ENCODE measurements around the gene CLDN7. TPM values are rescaled to one million over a fixed set of nuclear protein-coding genes. Genes with fewer than 3 reads are reported as not detected.

Gene CLDN7, protein sequence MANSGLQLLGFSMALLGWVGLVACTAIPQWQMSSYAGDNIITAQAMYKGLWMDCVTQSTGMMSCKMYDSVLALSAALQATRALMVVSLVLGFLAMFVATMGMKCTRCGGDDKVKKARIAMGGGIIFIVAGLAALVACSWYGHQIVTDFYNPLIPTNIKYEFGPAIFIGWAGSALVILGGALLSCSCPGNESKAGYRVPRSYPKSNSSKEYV
- total RNA-seq (0.32 and 0.51 TPM in 2 replicates), polyA plus RNA-seq (0.83 and 0.99 TPM in 2 replicates)

DNA sequence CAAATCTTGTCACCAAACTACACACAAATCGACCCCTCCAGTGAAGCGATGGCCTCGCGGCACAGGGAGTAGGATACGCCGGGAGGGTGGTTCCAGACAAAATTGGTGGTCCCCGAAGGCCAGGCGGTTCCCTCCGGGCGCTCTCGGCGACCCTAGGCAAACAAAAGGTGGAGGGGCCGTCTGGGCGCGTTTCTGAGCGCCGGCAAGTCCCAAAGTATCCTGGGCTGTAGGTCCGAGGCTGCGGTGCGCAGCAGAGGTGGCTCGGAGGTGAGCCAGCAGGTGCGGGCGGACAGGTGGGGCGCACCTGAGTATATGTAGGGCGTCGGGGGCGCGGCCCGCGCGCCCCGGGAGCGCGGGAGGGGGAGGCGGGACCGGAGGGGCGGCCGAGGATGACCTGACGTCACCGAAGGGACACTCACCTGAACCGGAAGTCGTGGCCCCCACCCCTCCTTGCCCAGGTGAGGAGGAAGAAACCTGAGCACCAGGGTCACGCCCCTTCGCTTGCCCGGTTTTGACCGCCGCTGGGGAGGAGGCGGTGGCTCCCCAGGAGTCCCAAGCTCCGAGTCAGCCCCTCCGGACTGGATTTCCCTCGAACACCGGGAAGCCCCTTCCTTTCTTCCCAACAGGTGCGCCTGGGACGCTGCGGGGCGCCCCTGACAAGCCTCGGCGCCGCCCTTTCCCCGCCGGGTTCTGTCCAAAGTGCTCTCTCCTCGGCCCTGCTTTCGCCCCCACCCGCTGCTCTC is at the start of gene CLDN7:
CLDN7 (minus strand) TSS at position 287 of the 743 bp plus-strand sequence. CDS start 435 bp downstream, outside the sequence.
- no peak for DNase-seq (ENCODE audit: low read depth in 1 of 2, low spot score in 1 of 2)
- H3K27me3 ChIP-seq = peaks cover 44% of the 10 kb centered on the region

DNA sequence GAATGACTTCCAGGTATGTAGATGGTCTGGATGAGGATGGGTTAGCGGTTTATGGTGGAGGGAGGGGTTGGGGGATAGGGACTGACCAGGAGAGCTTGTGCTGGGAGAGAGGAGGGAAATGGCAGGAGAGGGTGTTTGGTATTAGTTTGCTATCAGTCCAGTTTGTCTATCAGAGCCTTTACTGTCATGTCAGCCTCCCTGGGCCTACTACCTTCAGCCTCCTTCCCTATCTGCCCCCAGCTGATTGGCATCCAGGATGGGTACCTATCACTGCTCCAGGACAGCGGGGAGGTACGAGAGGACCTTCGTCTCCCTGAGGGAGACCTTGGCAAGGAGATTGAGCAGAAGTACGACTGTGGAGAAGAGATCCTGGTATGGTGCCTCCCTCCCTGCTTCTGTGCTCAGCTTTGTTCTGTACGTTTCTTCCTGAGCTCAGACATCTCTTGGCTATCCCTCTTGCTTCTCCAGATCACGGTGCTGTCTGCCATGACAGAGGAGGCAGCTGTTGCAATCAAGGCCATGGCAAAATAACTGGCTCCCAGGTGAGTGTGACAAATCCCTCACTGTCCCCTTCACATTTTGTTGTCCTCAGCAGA is 48.9 kb upstream of the CLDN7 start:
- no peak overlapping the region for H3K4me3 ChIP-seq
- H3K27me3 ChIP-seq = no peaks in the 10 kb centered on the region
- no peaks in the 10 kb centered on the region for H3K9me3 ChIP-seq (ENCODE audit: low read depth)
- H3K36me3 ChIP-seq = peaks cover 35% of the 10 kb centered on the region
- no peak for DNase-seq (ENCODE audit: low read depth in 1 of 2, low spot score in 1 of 2)
- no peak overlapping the region for H3K27ac ChIP-seq
- peaks cover 17% of the 10 kb centered on the region for H3K4me1 ChIP-seq (ENCODE audit: low read depth)
- TF ChIP-seq, protein P1, sequence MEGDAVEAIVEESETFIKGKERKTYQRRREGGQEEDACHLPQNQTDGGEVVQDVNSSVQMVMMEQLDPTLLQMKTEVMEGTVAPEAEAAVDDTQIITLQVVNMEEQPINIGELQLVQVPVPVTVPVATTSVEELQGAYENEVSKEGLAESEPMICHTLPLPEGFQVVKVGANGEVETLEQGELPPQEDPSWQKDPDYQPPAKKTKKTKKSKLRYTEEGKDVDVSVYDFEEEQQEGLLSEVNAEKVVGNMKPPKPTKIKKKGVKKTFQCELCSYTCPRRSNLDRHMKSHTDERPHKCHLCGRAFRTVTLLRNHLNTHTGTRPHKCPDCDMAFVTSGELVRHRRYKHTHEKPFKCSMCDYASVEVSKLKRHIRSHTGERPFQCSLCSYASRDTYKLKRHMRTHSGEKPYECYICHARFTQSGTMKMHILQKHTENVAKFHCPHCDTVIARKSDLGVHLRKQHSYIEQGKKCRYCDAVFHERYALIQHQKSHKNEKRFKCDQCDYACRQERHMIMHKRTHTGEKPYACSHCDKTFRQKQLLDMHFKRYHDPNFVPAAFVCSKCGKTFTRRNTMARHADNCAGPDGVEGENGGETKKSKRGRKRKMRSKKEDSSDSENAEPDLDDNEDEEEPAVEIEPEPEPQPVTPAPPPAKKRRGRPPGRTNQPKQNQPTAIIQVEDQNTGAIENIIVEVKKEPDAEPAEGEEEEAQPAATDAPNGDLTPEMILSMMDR (IDR thresholded peaks at IDR 0.05; ENCODE audit: low read depth, low read length) = no peak

More for the DNA sequence above, at the start of gene CLDN7:
- H3K9me3 ChIP-seq (ENCODE audit: low read depth) = no peaks in the 10 kb centered on the region
- TF ChIP-seq, protein P1 (IDR thresholded peaks at IDR 0.05; ENCODE audit: low read depth, low read length) = no peak
- peaks cover 14% of the 10 kb centered on the region for H3K36me3 ChIP-seq
- H3K4me1 ChIP-seq (ENCODE audit: low read depth) = peaks cover 5% of the 10 kb centered on the region
- H3K4me3 ChIP-seq = peak within 1 kb of the TSS; percentile 25
- no peak within 1 kb of the TSS for H3K27ac ChIP-seq

DNA sequence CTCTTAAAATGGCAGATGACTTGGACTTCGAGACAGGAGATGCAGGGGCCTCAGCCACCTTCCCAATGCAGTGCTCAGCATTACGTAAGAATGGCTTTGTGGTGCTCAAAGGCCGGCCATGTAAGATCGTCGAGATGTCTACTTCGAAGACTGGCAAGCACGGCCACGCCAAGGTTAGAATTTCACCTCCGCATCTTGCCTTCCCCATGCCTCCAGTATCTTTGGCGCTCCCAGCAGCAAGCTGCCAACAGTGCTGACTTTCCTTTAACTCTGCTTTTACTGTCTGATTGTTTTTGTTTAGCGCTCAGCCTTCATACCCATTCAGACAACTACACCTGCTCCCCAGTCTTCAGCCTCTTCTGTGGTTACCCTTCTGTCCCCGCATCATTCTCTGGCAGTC is 47.4 kb upstream of the CLDN7 start:
- H3K36me3 ChIP-seq = peaks cover 35% of the 10 kb centered on the region
- peak overlapping the region; percentile 99 for H3K27ac ChIP-seq
- TF ChIP-seq, protein P1 (IDR thresholded peaks at IDR 0.05; ENCODE audit: low read depth, low read length) = no peak
- H3K27me3 ChIP-seq = no peaks in the 10 kb centered on the region
- H3K4me1 ChIP-seq (ENCODE audit: low read depth) = peaks cover 17% of the 10 kb centered on the region
- DNase-seq (ENCODE audit: low read depth in 1 of 2, low spot score in 1 of 2) = no peak
- no peaks in the 10 kb centered on the region for H3K9me3 ChIP-seq (ENCODE audit: low read depth)
- H3K4me3 ChIP-seq = peak overlapping the region; percentile 90

DNA sequence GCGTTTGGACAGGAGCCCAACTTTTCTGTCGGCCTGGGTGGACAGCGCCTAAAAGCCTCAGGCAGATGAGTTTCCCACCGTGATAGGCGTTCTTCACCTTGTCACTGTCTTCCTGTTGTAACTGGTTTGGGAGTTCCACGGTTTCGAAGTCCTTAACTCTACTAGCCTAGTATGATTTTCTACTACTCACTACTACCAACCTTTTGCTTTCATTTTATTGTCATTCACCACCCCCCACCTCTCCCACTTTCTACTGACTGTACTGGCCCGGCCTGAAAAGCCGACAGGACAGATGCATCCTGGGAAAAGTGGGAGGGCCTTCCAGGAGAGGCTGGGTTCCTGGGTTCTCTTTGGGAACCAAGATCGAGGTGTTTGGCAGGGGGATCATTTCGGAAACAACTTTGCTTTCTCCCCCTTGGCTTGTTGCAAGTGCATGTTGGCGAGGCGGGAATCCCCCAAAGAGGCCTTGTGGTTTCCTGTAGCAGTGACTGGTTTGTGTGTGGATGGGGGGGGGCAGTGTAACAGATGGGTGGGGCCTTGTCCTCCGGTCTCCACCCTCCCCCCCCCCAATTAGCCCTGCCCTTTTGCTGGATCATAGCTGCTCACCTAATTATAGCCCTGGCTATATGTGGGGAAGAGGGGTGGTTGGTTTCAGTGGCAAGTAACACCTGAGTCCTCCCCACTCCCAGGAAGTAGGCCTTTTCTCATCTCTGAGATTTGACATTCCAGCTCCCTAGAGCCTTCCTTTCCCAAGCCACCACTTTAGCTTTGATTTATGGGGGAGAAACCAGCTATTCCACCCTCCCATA is 46.6 kb upstream of the CLDN7 start:
- Histone ChIP-seq H3K4me3 (peak overlapping the region; percentile 90), H3K9me3 (ENCODE audit: low read depth) (no peaks in the 10 kb centered on the region), H3K27ac (peak overlapping the region; percentile 99), H3K36me3 (peaks cover 35% of the 10 kb centered on the region), H3K27me3 (no peaks in the 10 kb centered on the region), H3K4me1 (ENCODE audit: low read depth) (peaks cover 10% of the 10 kb centered on the region)
- peak; percentile 80 to 86 for DNase-seq (ENCODE audit: low read depth in 1 of 2, low spot score in 1 of 2)
- TF ChIP-seq, protein P1 (IDR thresholded peaks at IDR 0.05; ENCODE audit: low read depth, low read length) = no peak
